DMS114 treated with DMSO at 0.1 percent for 48 hours (cell line): Measurements from ENCODE around the gene ZYG11B.
"Not testable (repeated sequence)": the region's sequence is repeated elsewhere in the genome, so short reads cannot be mapped to it uniquely, and the experiment has no call there.

Experiments
- DNase-seq: peaks from one replicate; lab custom pipeline; 2025; ENCODE audit not compliant: unreplicated experiment; lab: John Stamatoyannopoulos, UW

ZYG11B gene

DNA sequence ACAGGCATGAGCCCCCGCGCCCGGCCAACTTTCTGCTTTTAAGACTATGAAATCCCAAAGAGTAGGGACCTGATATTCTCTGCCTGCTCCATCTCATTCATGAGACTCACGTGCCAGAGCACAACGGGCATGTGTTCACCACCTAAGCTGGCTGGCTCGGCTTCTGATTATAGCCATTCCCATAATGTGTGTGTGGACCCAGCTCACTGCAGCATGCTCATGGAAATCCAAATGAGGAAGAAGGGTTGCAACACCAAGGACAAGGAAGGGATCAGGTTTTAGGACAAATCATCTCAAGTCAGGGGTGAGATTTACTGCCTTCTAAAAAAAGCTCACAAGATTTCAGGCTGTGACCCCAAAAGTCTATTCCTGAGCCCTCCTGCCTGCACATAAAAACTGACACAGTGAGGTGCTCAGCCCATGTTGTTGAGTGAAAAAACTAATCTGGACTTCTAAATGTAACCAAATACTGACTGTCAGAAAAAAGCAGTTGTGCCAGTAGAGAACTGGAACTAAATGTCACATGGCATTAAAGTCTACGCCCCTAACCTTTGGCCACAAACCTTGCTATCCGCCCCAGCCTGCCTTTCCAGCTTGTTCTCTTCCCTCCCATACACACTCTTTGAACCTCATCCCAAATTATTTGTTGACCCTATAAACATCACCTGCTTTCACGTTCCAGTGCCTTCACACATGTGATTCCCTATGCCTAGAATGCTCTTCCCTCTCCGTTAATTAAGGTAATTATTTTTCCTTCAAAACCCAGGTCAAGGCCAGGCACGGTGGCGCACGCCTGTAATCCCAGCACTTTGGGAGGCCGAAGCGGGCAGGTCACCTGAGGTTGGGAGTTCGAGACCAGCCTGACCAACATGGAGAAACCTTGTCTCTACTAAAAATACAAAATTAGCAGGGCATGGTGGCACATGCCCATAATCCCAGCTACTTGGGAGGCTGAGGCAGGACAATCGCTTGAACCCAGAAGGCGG, 19.0 kb upstream of the ZYG11B start:
- no peak for DNase-seq

DNA sequence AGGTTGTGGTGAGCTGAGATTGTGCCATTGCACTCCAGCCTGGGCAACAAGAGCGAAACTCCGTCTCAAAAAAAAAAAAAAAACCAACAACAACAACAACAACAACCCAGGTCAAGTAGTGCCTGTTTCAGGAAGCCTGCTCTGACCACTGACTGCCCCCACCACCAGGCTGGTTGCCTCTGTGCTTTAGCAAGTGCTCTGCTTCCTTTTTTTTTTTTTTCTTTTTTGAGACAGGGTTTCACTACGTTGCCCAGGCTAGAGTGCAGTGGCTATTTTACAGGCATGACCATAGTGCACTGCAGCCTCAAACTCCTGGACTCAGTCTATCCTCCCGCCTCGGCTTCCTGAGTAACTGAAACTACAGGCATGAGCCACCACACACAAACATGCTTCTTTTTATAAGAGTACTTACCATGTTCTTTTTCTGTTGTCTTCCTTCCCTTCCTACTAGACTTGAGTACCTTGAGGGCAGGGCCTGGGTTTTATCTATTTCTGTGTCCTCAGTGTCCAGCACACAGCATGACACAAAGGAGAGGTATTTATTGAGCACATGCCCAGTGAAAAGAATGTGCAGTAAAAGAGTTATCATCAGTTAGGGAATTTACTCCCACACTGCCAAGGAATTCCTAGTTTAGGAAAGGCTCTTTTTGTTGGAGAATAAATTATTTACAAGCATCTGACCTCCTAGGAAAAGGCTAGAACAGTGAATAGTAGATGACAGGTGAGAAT, 18.2 kb upstream of the ZYG11B start:
- no peak for DNase-seq

DNA sequence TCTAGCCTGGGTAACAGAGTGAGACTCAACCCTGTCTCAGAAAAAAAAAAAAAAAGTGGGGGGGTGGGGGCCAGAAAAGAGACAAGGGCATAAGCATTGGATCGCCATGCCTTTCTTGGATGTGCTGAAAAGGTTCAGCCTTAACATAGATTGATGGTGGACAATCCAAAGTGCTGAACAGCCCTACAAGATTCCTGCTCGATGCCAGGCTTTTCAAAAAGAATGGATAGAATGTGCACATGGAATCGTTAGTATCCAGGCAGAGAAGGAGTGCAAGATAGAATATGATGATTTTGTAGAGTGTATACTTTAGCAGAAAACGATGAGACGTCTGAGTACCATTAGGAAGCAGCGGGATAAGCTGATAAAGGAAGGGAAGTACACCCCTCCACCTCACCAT, 17.2 kb upstream of the ZYG11B start:
- DNase-seq = no peak

DNA sequence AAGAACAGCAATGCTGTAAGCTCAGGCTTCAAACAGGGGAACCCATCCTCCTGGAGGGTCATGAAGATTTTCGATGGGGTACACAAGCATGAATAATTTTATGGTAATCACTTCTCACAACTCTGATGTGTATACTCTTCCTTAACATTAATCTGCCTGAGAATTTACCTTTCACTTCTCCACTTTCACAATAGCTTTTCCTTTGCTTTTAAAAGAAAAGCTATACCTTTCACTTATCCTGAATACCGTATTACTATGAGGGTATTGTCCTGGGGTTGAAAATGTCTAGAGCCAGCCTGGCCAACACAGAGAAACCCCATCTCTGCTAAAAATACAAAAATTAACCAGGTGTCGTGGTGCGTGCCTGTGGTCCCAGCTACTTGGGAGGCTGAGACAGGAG, 12.7 kb upstream of the ZYG11B start:
- DNase-seq = no peak

DNA sequence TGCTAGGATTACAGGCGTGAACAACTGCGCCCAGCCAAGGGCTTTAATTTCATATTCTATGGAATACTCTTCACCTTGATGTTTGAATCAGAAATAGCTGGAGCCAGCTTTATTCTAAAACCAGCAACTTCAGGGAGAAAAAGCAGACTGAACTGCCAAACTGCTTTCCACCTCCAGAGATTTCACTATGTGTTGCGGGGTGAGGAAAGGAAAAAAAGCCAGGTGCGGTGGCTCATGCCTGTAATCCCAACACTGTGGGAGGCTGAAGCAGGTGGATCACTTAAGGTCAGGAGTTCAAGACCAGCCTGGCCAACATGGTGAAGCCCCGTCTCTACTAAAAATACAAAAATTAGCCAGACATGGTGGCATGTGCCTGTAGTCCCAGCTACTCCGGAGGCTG, 11.0 kb upstream of the ZYG11B start:
- not testable (repeated sequence) for DNase-seq

DNA sequence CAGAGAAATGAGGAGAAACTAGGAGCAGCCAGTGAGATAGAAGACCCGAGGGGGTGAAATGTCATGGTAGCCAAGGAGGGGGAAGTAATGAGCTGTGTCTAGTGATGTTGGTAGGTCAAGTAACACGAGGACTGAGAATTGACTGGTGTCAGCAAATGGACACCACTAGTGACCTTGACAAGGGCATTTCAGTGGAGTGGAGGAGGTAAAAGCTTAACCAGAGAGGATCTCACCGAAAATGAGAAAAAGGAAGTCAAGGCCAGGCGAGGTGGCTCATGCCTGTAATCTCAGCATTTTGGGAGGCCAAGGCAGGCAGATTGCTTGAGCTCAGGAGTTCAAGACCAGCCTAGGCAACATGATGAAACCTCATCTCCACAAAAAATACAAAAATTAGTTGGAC, 3.0 kb upstream of the ZYG11B start:
- no peak for DNase-seq

DNA sequence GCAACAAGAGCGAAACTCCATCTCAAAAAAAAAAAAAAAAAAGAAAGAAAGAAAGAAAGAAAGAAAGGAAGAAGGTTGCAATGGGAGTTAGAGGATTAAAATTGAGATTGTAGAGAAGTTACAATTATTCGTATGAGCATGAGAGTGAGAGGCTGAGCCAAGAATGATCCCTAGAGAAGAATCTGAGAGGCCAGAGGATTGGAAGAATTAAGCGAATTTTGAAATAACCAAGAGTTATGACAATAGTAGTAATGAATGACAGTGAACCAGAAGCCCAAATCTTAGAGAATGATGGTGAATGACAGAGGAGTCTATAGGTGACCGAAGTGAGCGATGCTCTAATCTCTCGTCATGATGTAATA, 369 bp upstream of the ZYG11B start:
- no peak for DNase-seq

DNA sequence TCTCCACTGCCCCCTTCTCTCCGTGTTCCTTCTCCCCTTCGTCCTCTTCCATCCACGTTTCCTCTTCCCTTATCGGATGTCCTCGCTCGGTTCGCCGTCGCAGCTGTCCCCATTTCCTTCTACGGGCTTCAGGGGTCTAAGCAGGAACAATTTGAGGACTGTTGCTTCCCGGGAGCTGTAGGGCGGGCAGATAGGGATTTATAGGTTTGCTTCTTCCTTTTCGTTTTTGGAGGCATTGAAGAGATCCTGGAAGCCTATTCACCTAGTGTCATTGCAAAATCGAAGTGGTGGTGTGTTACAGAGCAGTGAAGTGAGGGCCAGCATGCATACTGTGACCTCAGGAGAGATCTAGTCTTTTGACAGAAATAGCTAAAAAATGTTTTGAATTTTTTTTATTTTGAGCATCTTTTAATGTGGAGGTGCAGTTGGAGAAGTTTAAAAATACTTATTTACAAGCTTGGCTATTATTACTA, 897 bp downstream of the ZYG11B start:
- DNase-seq = no peak

DNA sequence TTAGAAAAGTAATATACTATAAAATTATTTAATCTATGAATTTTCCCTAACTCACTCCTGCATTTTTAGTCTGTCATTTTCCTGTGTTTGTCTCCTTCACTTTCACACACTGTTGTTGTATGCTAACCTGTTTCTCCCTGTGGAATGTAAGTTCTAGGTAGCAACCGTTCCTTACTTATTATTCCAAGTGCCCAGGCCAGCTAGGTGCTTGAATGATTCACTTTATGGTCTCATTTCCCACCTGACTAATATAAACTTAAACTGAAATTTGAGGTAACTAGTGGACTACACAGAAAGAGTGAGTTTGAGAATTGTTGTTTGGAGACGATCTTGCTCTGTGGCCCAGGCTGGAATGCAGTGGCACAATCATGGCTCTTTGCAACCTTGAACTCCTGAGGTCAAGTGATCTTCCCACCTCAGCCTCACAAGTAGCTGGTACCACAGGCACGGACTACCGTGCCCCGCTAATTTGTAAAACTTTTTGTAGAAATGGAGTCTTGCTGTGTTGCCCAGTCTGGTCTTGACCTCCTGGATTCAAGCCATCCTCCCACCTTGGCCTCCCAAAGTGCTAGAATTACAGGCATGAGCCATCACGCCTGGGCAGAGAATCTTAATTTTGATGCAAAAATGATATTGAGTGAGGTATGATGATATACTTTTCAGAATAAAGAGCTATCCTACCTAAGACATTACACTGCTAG, 1.9 kb downstream of the ZYG11B start:
- no peak for DNase-seq

DNA sequence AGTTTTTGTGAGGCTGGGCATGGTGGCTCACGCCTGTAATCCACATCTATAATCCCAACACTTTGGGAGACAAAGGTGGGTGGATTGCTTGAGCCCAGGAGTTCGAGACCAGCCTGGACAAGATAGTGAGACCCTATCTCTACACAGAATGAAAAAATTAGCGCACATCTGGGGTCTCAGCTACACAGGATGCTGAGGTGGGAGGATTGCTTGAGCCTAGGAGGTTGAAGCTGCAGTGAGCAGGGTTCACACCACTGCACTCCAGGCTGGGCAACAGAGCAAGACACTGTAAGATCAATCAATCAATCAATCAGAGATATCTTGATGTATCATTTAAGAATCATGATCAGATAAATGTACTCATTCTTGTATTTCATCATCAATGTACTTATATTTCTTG, 7.1 kb downstream of the ZYG11B start:
- DNase-seq = no peak

DNA sequence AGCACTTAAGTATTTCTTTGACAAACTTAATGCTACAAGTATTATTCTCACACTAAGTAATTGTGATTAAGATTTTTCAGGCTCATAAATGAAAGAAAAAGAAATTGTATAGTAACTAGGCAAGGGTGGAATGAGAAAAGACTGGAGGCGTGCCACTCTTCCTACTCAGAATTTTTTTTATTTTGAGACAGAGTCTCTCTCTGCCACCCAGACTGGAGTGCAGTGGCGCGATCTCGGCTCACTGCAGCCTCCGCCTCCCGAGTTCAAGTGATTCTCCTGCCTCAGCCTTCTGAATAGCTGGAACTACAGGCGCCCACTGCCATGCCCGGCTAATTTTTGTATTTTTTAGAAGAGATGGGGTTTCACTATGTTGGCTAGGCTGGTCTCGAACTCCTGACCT, 9.1 kb downstream of the ZYG11B start:
- not testable (repeated sequence) for DNase-seq

DNA sequence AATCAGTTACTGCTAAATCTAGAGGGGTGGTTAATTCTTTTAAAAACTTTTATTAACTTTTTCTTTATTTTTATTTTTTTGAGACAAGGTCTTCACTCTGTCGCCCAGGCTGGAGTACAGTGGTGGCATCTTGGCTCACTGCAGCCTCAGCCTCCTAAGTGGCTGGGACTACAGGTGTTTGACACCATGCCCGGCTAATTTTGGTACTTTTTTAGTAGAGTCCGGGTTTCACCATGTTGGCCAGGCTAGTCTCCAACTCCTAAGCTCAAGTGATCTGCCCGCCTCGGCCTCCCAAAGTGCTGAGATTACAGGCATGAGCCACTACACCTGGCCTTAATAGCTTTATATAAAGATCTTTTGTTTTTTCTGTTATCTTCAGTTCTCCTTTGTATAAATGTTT, 11.9 kb downstream of the ZYG11B start:
- DNase-seq = no peak

DNA sequence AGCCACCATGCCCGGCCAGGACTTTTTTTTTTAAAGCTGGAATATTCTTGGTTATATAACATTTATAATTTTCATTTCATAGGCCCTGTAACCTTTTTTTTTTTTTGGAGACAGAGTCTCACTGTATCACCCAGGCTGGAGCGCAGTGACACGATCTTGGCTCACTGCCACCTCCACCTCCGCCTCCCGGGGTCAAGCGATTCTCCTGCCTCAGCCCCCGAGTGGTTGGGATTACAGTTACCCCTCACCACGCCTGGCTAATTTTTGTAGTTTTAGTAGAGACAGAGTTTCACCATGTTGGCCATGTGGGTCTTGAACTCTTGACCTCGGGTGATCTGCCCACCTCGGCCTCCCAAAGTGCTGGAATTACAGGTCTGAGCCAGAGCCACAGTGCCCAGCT, 12.6 kb downstream of the ZYG11B start:
- DNase-seq = no peak

DNA sequence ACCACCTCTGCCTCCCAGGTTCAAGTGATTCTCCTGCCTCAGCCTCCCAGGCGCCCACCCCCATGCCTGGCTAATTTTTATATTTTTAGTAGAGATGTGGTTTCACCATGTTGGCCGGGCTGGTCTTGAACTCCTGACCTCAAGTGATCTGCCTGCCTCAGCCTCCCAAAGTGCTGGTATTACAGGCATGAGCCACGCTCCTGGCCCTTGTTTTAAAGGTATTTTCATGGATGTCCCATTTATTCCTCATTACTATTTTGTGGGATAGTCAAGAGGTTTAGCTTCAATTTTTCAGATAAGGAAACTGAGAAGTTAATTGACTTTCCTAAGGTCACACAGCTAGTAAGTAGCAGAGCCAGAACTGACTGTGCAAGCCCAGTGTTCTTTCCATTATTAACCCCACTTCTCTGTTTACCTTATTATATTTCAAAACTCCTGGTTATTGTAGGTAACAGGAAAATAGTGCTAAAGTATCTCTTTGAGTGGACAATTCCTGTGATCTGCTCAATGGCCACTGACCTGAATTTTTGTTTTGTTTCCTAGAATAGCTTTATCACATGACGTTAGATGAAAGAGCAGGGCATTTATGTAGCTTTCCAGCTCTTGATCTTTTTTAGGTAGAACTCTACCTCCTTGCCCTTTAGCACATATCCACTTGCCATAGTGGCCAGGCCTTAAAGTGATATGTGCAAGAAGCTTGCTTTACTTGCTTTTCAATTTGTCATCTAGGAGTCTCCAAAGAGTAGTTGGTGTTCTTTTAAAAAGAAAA, 13.6 kb downstream of the ZYG11B start:
- no peak for DNase-seq

DNA sequence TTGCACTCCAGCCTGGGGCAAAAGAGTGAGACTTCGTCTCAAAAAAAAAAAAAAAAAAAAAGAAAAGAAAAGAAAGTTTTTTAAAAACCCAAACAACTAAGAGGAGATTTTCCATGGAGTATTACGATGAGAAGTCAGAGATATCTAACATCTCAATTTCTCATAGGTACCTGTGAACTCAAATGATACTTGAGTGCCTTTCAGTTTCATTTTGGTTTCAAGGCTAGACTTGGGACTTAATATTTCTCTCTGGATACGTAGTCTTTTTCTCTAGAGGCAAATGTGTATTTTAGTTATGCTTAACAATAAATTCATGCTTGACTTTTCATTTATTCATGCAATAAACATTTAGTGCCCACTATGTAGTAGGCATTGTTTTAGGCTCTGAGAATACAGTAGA, 15.0 kb downstream of the ZYG11B start:
- no peak for DNase-seq

DNA sequence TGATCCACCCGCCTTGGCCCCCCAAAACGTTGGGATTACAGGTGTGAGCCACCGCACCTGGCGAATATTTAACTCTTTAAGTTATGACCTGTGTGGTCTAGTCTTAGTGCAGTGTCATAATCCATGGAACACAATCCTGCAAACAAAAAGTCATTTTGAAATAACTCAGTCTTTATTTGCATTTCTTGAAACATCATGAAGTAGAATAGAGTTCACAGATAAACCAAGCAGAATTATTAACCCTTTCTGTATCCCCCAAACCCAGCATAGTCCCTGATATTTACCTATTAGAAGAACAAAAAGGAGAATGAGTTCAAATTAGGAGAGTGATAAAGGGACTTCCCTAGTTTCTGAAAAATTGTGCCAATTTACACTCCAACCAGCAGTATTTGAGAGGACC, 19.9 kb downstream of the ZYG11B start:
- DNase-seq = no peak

DNA sequence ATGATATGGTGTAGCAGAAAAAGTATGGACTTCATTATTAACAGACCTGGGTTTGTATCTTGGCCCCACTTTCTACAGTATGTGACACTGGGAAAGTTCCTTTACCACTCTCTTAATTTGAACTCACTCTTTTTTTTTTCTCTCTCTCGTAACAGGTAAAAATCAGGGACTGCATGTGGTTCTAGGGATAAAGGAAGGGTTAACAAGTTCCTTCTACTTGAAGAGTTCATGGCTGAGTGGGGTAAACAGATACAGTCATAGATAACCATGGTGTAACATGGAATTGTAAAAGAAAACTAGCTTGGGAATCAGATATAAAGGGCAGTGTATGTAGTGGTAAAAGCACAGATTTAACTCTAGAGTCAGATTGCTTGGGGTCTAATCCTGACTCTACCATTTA, 21.2 kb downstream of the ZYG11B start:
- DNase-seq = no peak

DNA sequence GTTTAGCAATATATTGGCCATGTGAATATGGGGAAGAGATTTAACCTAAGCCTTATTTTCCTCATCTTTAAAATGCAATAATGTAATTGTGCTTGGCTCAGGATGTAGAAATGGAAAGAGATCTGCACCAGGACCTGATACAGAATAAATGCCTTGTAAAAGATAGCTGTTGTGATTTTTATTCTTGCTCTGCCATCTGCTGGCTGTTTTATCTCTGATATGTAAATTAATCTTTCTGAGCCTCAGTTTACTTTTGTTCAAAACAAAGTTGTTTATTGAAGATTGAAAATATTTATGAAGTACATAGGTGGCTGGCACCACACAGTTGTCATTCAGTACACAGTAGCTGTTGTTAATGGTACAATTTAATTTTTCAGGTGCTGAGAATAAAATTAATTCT, 21.9 kb downstream of the ZYG11B start:
- no peak for DNase-seq

DNA sequence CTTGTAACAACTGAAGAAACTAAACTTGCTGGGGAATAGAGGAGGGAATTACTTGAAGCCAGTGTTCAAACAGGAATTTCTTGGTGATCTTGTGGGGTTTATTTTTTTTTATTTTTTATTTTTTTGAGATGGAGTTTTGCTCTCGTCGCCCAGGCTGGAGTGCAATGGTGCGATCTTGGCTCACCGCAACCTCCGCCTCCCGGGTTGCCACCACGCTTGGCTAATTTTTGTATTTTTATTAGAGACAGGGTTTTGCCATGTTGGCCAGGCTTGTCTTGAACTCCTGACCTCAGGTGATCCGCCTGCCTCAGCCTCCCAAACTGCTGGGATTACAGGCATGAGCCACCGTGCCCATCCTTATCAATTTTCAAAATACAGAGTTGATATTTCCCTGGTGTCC, 23.2 kb downstream of the ZYG11B start:
- not testable (repeated sequence) for DNase-seq

DNA sequence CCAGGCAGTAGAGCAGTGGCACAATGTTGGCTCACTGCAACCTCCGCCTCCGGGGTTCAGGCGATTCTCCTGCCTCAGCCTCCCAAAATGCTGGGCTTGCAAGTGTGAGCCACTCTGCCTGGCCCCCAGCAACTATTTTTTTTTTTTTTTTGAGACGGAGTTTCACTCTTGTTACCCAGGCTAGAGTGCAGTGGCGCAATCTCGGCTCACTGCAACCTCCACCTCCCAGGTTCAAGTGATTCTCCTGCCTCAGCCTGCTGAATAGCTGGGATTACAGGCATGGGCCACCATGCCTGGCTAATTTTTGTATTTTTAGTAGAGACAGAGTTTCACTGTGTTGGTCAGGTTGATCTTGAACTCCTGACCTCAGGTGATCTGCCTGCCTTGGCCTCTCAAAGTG, 23.9 kb downstream of the ZYG11B start:
- not testable (repeated sequence) for DNase-seq
